Adrenal gland (tissue), 5 donors: ENCODE measurements around the gene TRIM46.

Source experiments
- CTCF ChIP-seq, 6 experiments: fragments of 450-650 bp in 4 of 6; fragments of 200-600 bp in 2 of 6; sonication (generic) in 1 of 6; IDR thresholded peaks; 1 replicate in 5 of 6; 2 replicates in 1 of 6; pipeline versions ENCODE4 v1.5.1 to v1.8.0; 2016 to 2021; ENCODE audit warnings: antibody characterized with exemption in 6 of 6, mild to moderate bottlenecking in 2 of 6, moderate library complexity in 1 of 6
- POLR2A ChIP-seq, 2 donors: fragments of 450-650 bp; IDR thresholded peaks; one replicate each; pipeline ENCODE4 v1.6.1; 2017; ENCODE audit warnings: antibody characterized with exemption in 2 of 2, mild to moderate bottlenecking in 2 of 2, moderate library complexity in 1 of 2
- donor health status: DM: no; HTN: no; CAD: no.

GRCh38 chr1:155178441-155179111 is 4.9 kb downstream of the TRIM46 start:
- TF ChIP-seq CTCF (IDR thresholded peaks at IDR 0.05), result no peak
- TF ChIP-seq POLR2A (IDR thresholded peaks at IDR 0.05), result no peak
